H9 (cell line): Measurements from ENCODE around the gene DGCR2. TPM values are rescaled to one million over a fixed set of nuclear protein-coding genes. Genes with fewer than 3 reads are reported as not detected.

Source experiments
- DNase-seq: peaks from one replicate; pipeline ENCODE4 v3.0.0-alpha.2; 2017
- H2AFZ ChIP-seq: one replicate; pipeline ENCODE4 v1.6.1; 2013; ENCODE audit warnings: mild to moderate bottlenecking, low read length, control low read depth, moderate library complexity
- H2AK5ac ChIP-seq: 2 replicates; pipeline ENCODE4 v1.6.1; 2013; ENCODE audit warnings: low read length, control low read depth, mixed read lengths; ENCODE audit not compliant: insufficient read length
- H2BK120ac ChIP-seq: one replicate; pipeline ENCODE4 v1.6.1; 2013; ENCODE audit warnings: low read depth, mild to moderate bottlenecking, low read length, control low read depth, inconsistent platforms; ENCODE audit not compliant: poor library complexity, severe bottlenecking
- H2BK12ac ChIP-seq: 2 replicates; pipeline ENCODE4 v1.6.1; 2013; ENCODE audit warnings: low read length, control low read depth, mixed read lengths, low read depth; ENCODE audit not compliant: insufficient read length
- H2BK15ac ChIP-seq: 2 replicates; pipeline ENCODE4 v1.6.1; 2013; ENCODE audit warnings: low read depth, low read length, control low read depth
- H2BK20ac ChIP-seq: one replicate; pipeline ENCODE4 v1.6.1; 2013; ENCODE audit warnings: low read depth, mild to moderate bottlenecking, low read length, control low read depth, inconsistent platforms; ENCODE audit not compliant: poor library complexity, severe bottlenecking
- H2BK5ac ChIP-seq: 2 replicates; pipeline ENCODE4 v1.6.1; 2013; ENCODE audit warnings: low read length, control low read depth, mixed read lengths; ENCODE audit not compliant: insufficient read length
- H3K14ac ChIP-seq: 2 replicates; pipeline ENCODE4 v1.6.1; 2013; ENCODE audit warnings: low read length, control low read depth; ENCODE audit not compliant: insufficient read depth
- H3K18ac ChIP-seq: 2 replicates; pipeline ENCODE4 v1.6.1; 2013; ENCODE audit warnings: low read depth, mild to moderate bottlenecking, mixed read lengths, low read length, control low read depth; ENCODE audit not compliant: insufficient read length
- H3K23ac ChIP-seq: 2 replicates; pipeline ENCODE4 v1.6.1; 2013; ENCODE audit warnings: low read length, control low read depth, mixed read lengths, low read depth; ENCODE audit not compliant: insufficient read length
- H3K23me2 ChIP-seq: 2 replicates; pipeline ENCODE4 v1.6.1; 2013; ENCODE audit warnings: low read depth, mild to moderate bottlenecking, mixed read lengths, low read length, control low read depth; ENCODE audit not compliant: insufficient read length, poor library complexity, severe bottlenecking
- H3K27ac ChIP-seq: 2 replicates; pipeline ENCODE4 v1.5.1; 2013; ENCODE audit warnings: low read length, control low read depth, mixed read lengths, low read depth; ENCODE audit not compliant: insufficient read length
- H3K27me3 ChIP-seq: 2 replicates; pipeline ENCODE4 v1.6.1; 2013; ENCODE audit warnings: low read length, control low read depth, inconsistent platforms; ENCODE audit not compliant: insufficient read depth
- H3K4ac ChIP-seq: 2 replicates; pipeline ENCODE4 v1.6.1; 2013; ENCODE audit warnings: low read depth, mild to moderate bottlenecking, control low read depth, inconsistent platforms, low read length, moderate library complexity
- H3K4me1 ChIP-seq: 2 replicates; pipeline ENCODE4 v1.6.1; 2013; ENCODE audit warnings: low read length, control low read depth, inconsistent platforms; ENCODE audit not compliant: insufficient read depth
- H3K4me2 ChIP-seq: 2 replicates; pipeline ENCODE4 v1.6.1; 2013; ENCODE audit warnings: low read length, control low read depth, mixed read lengths; ENCODE audit not compliant: insufficient read length, insufficient read depth
- H3K56ac ChIP-seq: 2 replicates; pipeline ENCODE4 v1.6.1; 2013; ENCODE audit warnings: low read depth, mild to moderate bottlenecking, mixed read lengths, low read length, control low read depth; ENCODE audit not compliant: insufficient read length
- H3K79me1 ChIP-seq: 2 replicates; pipeline ENCODE4 v1.6.1; 2013; ENCODE audit warnings: low read depth, mild to moderate bottlenecking, moderate library complexity, low read length, control low read depth, inconsistent platforms; ENCODE audit not compliant: insufficient read depth, poor library complexity, severe bottlenecking
- H3K79me2 ChIP-seq: 2 replicates; pipeline ENCODE4 v1.6.1; 2013; ENCODE audit warnings: low read length, control low read depth, inconsistent platforms; ENCODE audit not compliant: insufficient read depth
- H3K9ac ChIP-seq: 2 replicates; pipeline ENCODE4 v1.6.1; 2013; ENCODE audit warnings: low read length, control low read depth, mixed read lengths; ENCODE audit not compliant: insufficient read length; ENCODE audit errors: extremely low read depth
- H3K9me3 ChIP-seq: one replicate; pipeline ENCODE4 v1.6.1; 2013; ENCODE audit warnings: low read depth, low read length, inconsistent platforms; ENCODE audit not compliant: control insufficient read depth
- H3T11ph ChIP-seq: one replicate; pipeline ENCODE4 v1.6.1; 2013; ENCODE audit warnings: mild to moderate bottlenecking, low read length, control low read depth, inconsistent platforms
- H4K20me1 ChIP-seq: one replicate; pipeline ENCODE4 v1.6.1; 2013; ENCODE audit not compliant: control insufficient read depth, insufficient read length, insufficient read depth
- H4K5ac ChIP-seq: 2 replicates; pipeline ENCODE4 v1.6.1; 2013; ENCODE audit warnings: low read depth, mild to moderate bottlenecking, mixed read lengths, low read length, control low read depth; ENCODE audit not compliant: insufficient read length
- H4K8ac ChIP-seq: replicated peaks from 2 replicates; pipeline ENCODE4 v1.6.1; 2013; ENCODE audit warnings: low read length, control low read depth, mixed read lengths, low read depth; ENCODE audit not compliant: insufficient read length
- H4K91ac ChIP-seq: 2 replicates; pipeline ENCODE4 v1.6.1; 2013; ENCODE audit warnings: low read depth, mild to moderate bottlenecking, moderate library complexity, mixed read lengths, low read length, control low read depth; ENCODE audit not compliant: insufficient read length
- H3K27ac Mint-ChIP-seq, 3 experiments: 2 replicates in 2 of 3; 3 replicates in 1 of 3; pipeline ENCODE4 v1.8.0; 2020 to 2021; ENCODE audit warnings: mixed read lengths in 3 of 3, mild to moderate bottlenecking in 1 of 3, moderate library complexity in 1 of 3
- H3K27me3 Mint-ChIP-seq: 2 replicates; pipeline ENCODE4 v1.8.0; 2021; ENCODE audit warnings: low read depth, mild to moderate bottlenecking, moderate library complexity, mixed read lengths
- H3K36me3 Mint-ChIP-seq, 3 experiments: 2 replicates in 2 of 3; 3 replicates in 1 of 3; pipeline ENCODE4 v1.8.0; 2020 to 2021; ENCODE audit warnings: low read depth in 3 of 3, mixed read lengths in 3 of 3; ENCODE audit not compliant: insufficient read depth in 1 of 3
- H3K4me1 Mint-ChIP-seq, 2 experiments: 2 replicates each; pipeline ENCODE4 v1.8.0; 2020; ENCODE audit warnings: mixed read lengths in 2 of 2
- H3K4me3 Mint-ChIP-seq, 2 experiments: 2 replicates in 1 of 2; 3 replicates in 1 of 2; pipeline ENCODE4 v1.8.0; 2020 to 2021; ENCODE audit warnings: mild to moderate bottlenecking in 2 of 2, mixed read lengths in 2 of 2, moderate library complexity in 1 of 2
- H3K9me3 Mint-ChIP-seq, 2 experiments: 2 replicates in 1 of 2; 3 replicates in 1 of 2; pipeline ENCODE4 v1.8.0; 2020; ENCODE audit warnings: mild to moderate bottlenecking in 2 of 2, mixed read lengths in 2 of 2, moderate library complexity in 1 of 2
- CTCF ChIP-seq: fragments of 200-600 bp; sonication (generic); conservative IDR thresholded peaks from 3 replicates; pipeline ENCODE4 v1.8.0; 2021; ENCODE audit warnings: antibody characterized with exemption, mild to moderate bottlenecking
- WGBS: extraction: QIAGEN DNeasy Blood & Tissue Kit; methylation state at CpG from one replicate; pipeline ENCODE4 v1.1.7; 2013; ENCODE audit warnings: missing lambda C conversion rate, low lambda C conversion rate, mixed read lengths; ENCODE audit not compliant: insufficient read length; ENCODE audit errors: extremely low coverage; 5-methylcytosine and 5-hydroxymethylcytosine counted together
- total RNA-seq: library from RNA; stranded (reverse); gene quantifications from 2 replicates; pipeline ENCODE4 v1.2.1, GENCODE V29; 2021

The DGCR2 gene
- total RNA-seq, 1 experiment from 2014 or later: 47.2 TPM

GRCh38 chr22:18988958-18989357 is 133.3 kb downstream of the DGCR2 start:
- Histone ChIP-seq H4K5ac (no peak overlapping the region), H3K4ac (no peak overlapping the region), H3K9ac (no peak overlapping the region), H3K23ac (no peak overlapping the region), H3K79me1 (no peaks in the 10 kb centered on the region), H4K20me1 (no peaks in the 10 kb centered on the region), H3K4me2 (no peak overlapping the region), H4K8ac (no peak overlapping the region), H2BK5ac (no peak overlapping the region), H3K27ac (no peak overlapping the region), H3K18ac (no peak overlapping the region), H3K23me2 (peaks cover 3% of the 10 kb centered on the region), H2BK12ac (no peak overlapping the region), H2AK5ac (no peak overlapping the region), H2BK120ac (no peak overlapping the region), H2BK20ac (no peak overlapping the region), H3K79me2 (no peaks in the 10 kb centered on the region), H3K56ac (no peak overlapping the region), H4K91ac (no peak overlapping the region), H3K14ac (no peak overlapping the region), H2AFZ (no peak overlapping the region), H3K27me3 (no peaks in the 10 kb centered on the region), H3K9me3 (no peaks in the 10 kb centered on the region), H3K4me1 (no peaks in the 10 kb centered on the region), H3T11ph (no peak overlapping the region), H2BK15ac (no peak overlapping the region)
- H3K27ac Mint-ChIP-seq: no peak overlapping the region
- DNase-seq: no peak
- no CpG with 5 or more reads among the region's 4 CpGs for WGBS
- H3K4me1 Mint-ChIP-seq: peaks cover 2 to 7% of the 10 kb centered on the region in 2 experiments; a peak in 2 of 4 replicates
- TF ChIP-seq CTCF: no peak
- H3K27me3 Mint-ChIP-seq: peaks cover 6% of the 10 kb centered on the region
- H3K4me3 Mint-ChIP-seq: no peak overlapping the region
- H3K36me3 Mint-ChIP-seq: no peaks in the 10 kb centered on the region; a peak in 2 of 7 replicates
- no peaks in the 10 kb centered on the region; a peak in 1 of 5 replicates for H3K9me3 Mint-ChIP-seq
